Measurements from ENCODE around the gene KIR2DL4. TPM values are rescaled to one million over a fixed set of nuclear protein-coding genes. Genes with fewer than 3 reads are reported as not detected.
"Not testable (repeated sequence)": the region's sequence is repeated elsewhere in the genome, so short reads cannot be mapped to it uniquely, and the experiment has no call there.

The KIR2DL4 gene
- not detected for polyA plus RNA-seq (ENCODE audit: insufficient read length in 4 of 4)

- DNase-seq (ENCODE audit: low read depth in 4 of 4, low spot score in 3 of 4), result no peak
Observed at GRCh38 chr19:54803410-54803809, at the start of gene KIR2DL4. TSS of gene KIR2DL4 (plus strand) at chr19:54803610. CDS start at chr19:54803652, 42 bp downstream.

GRCh38 chr19:54756204-54757110, 47.0 kb upstream of the KIR2DL4 start:
- DNase-seq (ENCODE audit: low read depth in 4 of 4, low spot score in 3 of 4), result not testable (repeated sequence)

- not testable (repeated sequence) for DNase-seq (ENCODE audit: low read depth in 4 of 4, low spot score in 3 of 4)
Observed at GRCh38 chr19:54758577-54758976, 44.8 kb upstream of the KIR2DL4 start.

- DNase-seq (ENCODE audit: low read depth in 4 of 4, low spot score in 3 of 4), result not testable (repeated sequence)
Observed at GRCh38 chr19:54764219-54764618, 39.2 kb upstream of the KIR2DL4 start.

GRCh38 chr19:54766464-54766863, 36.9 kb upstream of the KIR2DL4 start:
- not testable (repeated sequence) for DNase-seq (ENCODE audit: low read depth in 4 of 4, low spot score in 3 of 4)

GRCh38 chr19:54769646-54770045, 33.8 kb upstream of the KIR2DL4 start, which contains the start of gene KIR2DL1:
TSS of gene KIR2DL1 (plus strand) at chr19:54769793. CDS start at chr19:54769851, 58 bp downstream.
- DNase-seq (ENCODE audit: low read depth in 4 of 4, low spot score in 3 of 4), result not testable (repeated sequence)

GRCh38 chr19:54770511-54770910, 32.9 kb upstream of the KIR2DL4 start:
- DNase-seq (ENCODE audit: low read depth in 4 of 4, low spot score in 3 of 4), result not testable (repeated sequence)

GRCh38 chr19:54771018-54771960, 32.1 kb upstream of the KIR2DL4 start:
- not testable (repeated sequence) for DNase-seq (ENCODE audit: low read depth in 4 of 4, low spot score in 3 of 4)

GRCh38 chr19:54772666-54773065, 30.7 kb upstream of the KIR2DL4 start:
- DNase-seq (ENCODE audit: low read depth in 4 of 4, low spot score in 3 of 4), result not testable (repeated sequence)

- DNase-seq (ENCODE audit: low read depth in 4 of 4, low spot score in 3 of 4), result not testable (repeated sequence)
Observed at GRCh38 chr19:54775095-54775815, 28.2 kb upstream of the KIR2DL4 start.

GRCh38 chr19:54775830-54776229, 27.6 kb upstream of the KIR2DL4 start:
- DNase-seq (ENCODE audit: low read depth in 4 of 4, low spot score in 3 of 4), result not testable (repeated sequence)

GRCh38 chr19:54777851-54778250, 25.6 kb upstream of the KIR2DL4 start:
- DNase-seq (ENCODE audit: low read depth in 4 of 4, low spot score in 3 of 4), result not testable (repeated sequence)

GRCh38 chr19:54778896-54779295, 24.5 kb upstream of the KIR2DL4 start:
- DNase-seq (ENCODE audit: low read depth in 4 of 4, low spot score in 3 of 4), result not testable (repeated sequence)

- not testable (repeated sequence) for DNase-seq (ENCODE audit: low read depth in 4 of 4, low spot score in 3 of 4)
Observed at GRCh38 chr19:54782916-54783315, 20.5 kb upstream of the KIR2DL4 start.

GRCh38 chr19:54786091-54786723, 17.2 kb upstream of the KIR2DL4 start:
- DNase-seq (ENCODE audit: low read depth in 4 of 4, low spot score in 3 of 4), result not testable (repeated sequence)

- DNase-seq (ENCODE audit: low read depth in 4 of 4, low spot score in 3 of 4), result not testable (repeated sequence)
Observed at GRCh38 chr19:54788154-54788553, 15.3 kb upstream of the KIR2DL4 start.

GRCh38 chr19:54790711-54791110, 12.7 kb upstream of the KIR2DL4 start:
- DNase-seq (ENCODE audit: low read depth in 4 of 4, low spot score in 3 of 4), result no peak

GRCh38 chr19:54791476-54791875, 11.9 kb upstream of the KIR2DL4 start:
- no peak for DNase-seq (ENCODE audit: low read depth in 4 of 4, low spot score in 3 of 4)

GRCh38 chr19:54792814-54793213, 10.6 kb upstream of the KIR2DL4 start:
- DNase-seq (ENCODE audit: low read depth in 4 of 4, low spot score in 3 of 4), result no peak

GRCh38 chr19:54795758-54796157, 7.7 kb upstream of the KIR2DL4 start:
- DNase-seq (ENCODE audit: low read depth in 4 of 4, low spot score in 3 of 4), result no peak
